Lower leg skin (tissue), 3 donors: ENCODE measurements around the gene GPR25.

Experiments used
- CTCF ChIP-seq, 3 donors: fragments of 450-650 bp; IDR thresholded peaks; one replicate each; pipeline ENCODE4 v1.5.1; 2016; ENCODE audit warnings: antibody characterized with exemption in 3 of 3, mild to moderate bottlenecking in 3 of 3, moderate library complexity in 2 of 3
- POLR2A ChIP-seq, 2 donors: fragments of 450-650 bp; IDR thresholded peaks; one replicate each; pipeline ENCODE4 v1.6.1; 2016 to 2017; ENCODE audit warnings: antibody characterized with exemption in 2 of 2, mild to moderate bottlenecking in 1 of 2, moderate library complexity in 1 of 2

DNA sequence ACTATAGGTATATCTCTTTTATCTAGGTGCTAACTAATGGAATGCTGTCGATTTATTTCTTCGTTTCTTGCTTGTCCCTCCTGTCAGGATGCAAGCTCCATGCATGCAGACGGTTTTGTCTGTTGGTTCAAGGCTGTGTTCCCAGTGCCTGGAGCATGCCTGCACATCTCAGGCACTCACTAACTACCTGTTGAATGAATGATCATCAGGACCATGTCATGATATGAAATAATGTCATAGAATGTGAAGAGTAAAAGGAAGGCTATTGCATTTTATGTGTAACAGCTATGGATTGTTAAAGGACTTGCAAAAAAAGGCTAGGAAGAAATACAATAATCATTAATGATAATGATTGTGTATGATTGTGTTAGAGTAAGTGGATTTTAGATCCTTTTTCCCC lies 4.2 kb downstream of the GPR25 start:
- TF ChIP-seq CTCF (IDR thresholded peaks at IDR 0.05) (no peak), POLR2A (IDR thresholded peaks at IDR 0.05) (no peak)
